ENCODE results near the gene SLC6A11.

DNA sequence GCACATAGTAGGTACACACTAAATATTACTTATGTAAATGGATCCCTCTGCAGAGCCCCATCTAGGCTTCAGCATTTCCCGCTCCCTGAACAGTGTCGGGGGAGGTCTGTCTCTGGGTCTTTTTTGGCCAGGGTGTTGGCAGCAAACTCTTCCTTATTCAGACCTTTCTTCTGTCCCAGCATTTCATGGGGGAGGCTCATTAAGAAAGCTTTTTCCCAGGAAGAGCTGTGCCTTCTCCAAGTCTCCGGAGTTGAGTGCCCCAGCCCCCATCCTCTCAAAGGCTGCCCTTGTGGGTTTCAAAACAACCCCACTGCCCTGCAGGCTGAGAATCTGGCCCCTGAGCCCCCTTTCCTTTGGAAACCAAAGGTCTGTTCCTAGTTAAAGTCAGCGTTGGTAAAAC is 25.1 kb downstream of the SLC6A11 start:
- TF ChIP-seq CTCF (IDR thresholded peaks at IDR 0.05) (no peak), POLR2A (IDR thresholded peaks at IDR 0.05) (no peak)

All from uterus (tissue), 2 donors.